OCI-LY7 (cell line): ENCODE measurements around the gene GCH1. TPM values are rescaled to one million over a fixed set of nuclear protein-coding genes. Genes with fewer than 3 reads are reported as not detected.

ENCODE experiments used
- BruUV-seq: library from RNA; stranded (reverse); fragments of 400-500 nt; replicated peaks from 2 replicates; lab custom pipeline; 2021; lab: Mats Ljungman, UMichigan
- CTCF ChIA-PET: fragments of 300-600 bp; sonication (Branson Sonifier 250); formaldehyde crosslinking; loops from one replicate; lab custom pipeline; 2022; ENCODE audit warnings: antibody characterized with exemption; ENCODE audit not compliant: unreplicated experiment; lab: Charles Lee
- POLR2A ChIA-PET: fragments of 300-600 bp; sonication (Branson Sonifier 250); formaldehyde crosslinking; loops from one replicate; lab custom pipeline; 2022; ENCODE audit warnings: antibody characterized with exemption; lab: Charles Lee
- DNase-seq: peaks from one replicate; pipeline ENCODE4 v3.0.0-alpha.2; 2015; ENCODE audit warnings: low spot score
- H2AFZ ChIP-seq: fragments of 200-600 bp; sonication (generic), shearing (Covaris generic); 2 replicates; pipeline ENCODE4 v1.6.1; 2014; ENCODE audit warnings: mild to moderate bottlenecking, antibody characterized with exemption, low read length, moderate library complexity
- H3K27ac ChIP-seq: fragments of 200-600 bp; sonication (generic); 2 replicates; pipeline ENCODE4 v1.5.1; 2014; ENCODE audit warnings: mixed run types, low read depth, mild to moderate bottlenecking, moderate library complexity, low read length, inconsistent platforms; ENCODE audit not compliant: poor library complexity, severe bottlenecking
- H3K36me3 ChIP-seq: fragments of 200-600 bp; sonication (generic); 2 replicates; pipeline ENCODE4 v1.6.1; 2014; ENCODE audit warnings: mild to moderate bottlenecking, antibody characterized with exemption, low read length, moderate library complexity, mixed read lengths; ENCODE audit not compliant: insufficient read depth
- H3K4me1 ChIP-seq: fragments of 200-600 bp; sonication (generic); 2 replicates; pipeline ENCODE4 v1.5.1; 2014; ENCODE audit warnings: mild to moderate bottlenecking, low read length; ENCODE audit not compliant: insufficient read depth, poor library complexity, severe bottlenecking
- H3K4me2 ChIP-seq: fragments of 200-600 bp; sonication (generic); 2 replicates; pipeline ENCODE4 v1.6.1; 2014; ENCODE audit warnings: mild to moderate bottlenecking, low read length
- H3K4me3 ChIP-seq: fragments of 200-600 bp; sonication (generic); 2 replicates; pipeline ENCODE4 v1.5.1; 2014; ENCODE audit warnings: mild to moderate bottlenecking, low read depth, low read length; ENCODE audit not compliant: poor library complexity, severe bottlenecking
- H3K79me2 ChIP-seq: fragments of 200-600 bp; sonication (generic); 2 replicates; pipeline ENCODE4 v1.6.1; 2016; ENCODE audit warnings: low read depth, mild to moderate bottlenecking, low read length, moderate library complexity, mixed read lengths; ENCODE audit not compliant: insufficient read depth
- H3K9me2 ChIP-seq: fragments of 200-600 bp; sonication (generic); 2 replicates; pipeline ENCODE4 v1.6.1; 2016; ENCODE audit warnings: mild to moderate bottlenecking, low read length, mixed read lengths; ENCODE audit not compliant: insufficient read depth
- H3K9me3 ChIP-seq: fragments of 200-600 bp; sonication (generic); 2 replicates; pipeline ENCODE4 v1.6.1; 2014; ENCODE audit warnings: mild to moderate bottlenecking, mixed run types, low read length, mixed read lengths
- H4K20me1 ChIP-seq: fragments of 200-600 bp; sonication (generic); 2 replicates; pipeline ENCODE4 v1.6.1; 2014; ENCODE audit warnings: mild to moderate bottlenecking, antibody characterized with exemption, low read length, moderate library complexity, mixed read lengths; ENCODE audit not compliant: insufficient read depth
- EZH2phosphoT487 ChIP-seq: fragments of 200-600 bp; sonication (generic); IDR thresholded peaks from 2 replicates; pipeline ENCODE4 v1.6.1; 2018; ENCODE audit warnings: low read depth, borderline replicate concordance, mild to moderate bottlenecking, mixed run types, antibody characterized with exemption, low read length, moderate library complexity, mixed read lengths
- intact Hi-C: fragments of 100-400 bp; cut with micrococcal nuclease; formaldehyde crosslinking; loops from one replicate; pipeline ENCODE4 v1.10.0; 2022; ENCODE audit not compliant: unreplicated experiment
- total RNA-seq, 2 experiments: library from RNA; depleted of rRNA in 1 of 2; stranded (reverse); fragments of >200 nt in 1 of 2; shearing (Covaris generic) in 1 of 2; gene quantifications; 2 replicates each; pipeline ENCODE4 v1.2.3, GENCODE V29; 2014 to 2022
- TF ChIP-seq, protein P1 (sequence below): fragments of 200-600 bp; sonication (generic); conservative IDR thresholded peaks from 2 replicates; pipeline ENCODE4 v1.5.1; 2014; ENCODE audit warnings: mild to moderate bottlenecking, antibody characterized with exemption, low read length, moderate library complexity, mixed read lengths

The GCH1 gene
- total RNA-seq, 2 experiments from 2014 or later, result 14.7 to 22.5 TPM

GRCh38 chr14:54853339-54853738, 49.3 kb downstream of the GCH1 start:
- no peak overlapping the region for H3K4me2 ChIP-seq
- H4K20me1 ChIP-seq, result no peaks in the 10 kb centered on the region
- no TSS peak for BruUV-seq
- H3K79me2 ChIP-seq, result no peaks in the 10 kb centered on the region
- H3K9me2 ChIP-seq, result no peaks in the 10 kb centered on the region
- peaks cover 30% of the 10 kb centered on the region for H3K4me1 ChIP-seq
- ChIA-PET CTCF (no interaction called here), POLR2A (no interaction called here)
- DNase-seq, result no peak
- no peaks in the 10 kb centered on the region for H3K9me3 ChIP-seq
- H3K4me3 ChIP-seq, result no peak overlapping the region
- TF ChIP-seq EZH2phosphoT487, result no peak
- TF ChIP-seq, protein P1, sequence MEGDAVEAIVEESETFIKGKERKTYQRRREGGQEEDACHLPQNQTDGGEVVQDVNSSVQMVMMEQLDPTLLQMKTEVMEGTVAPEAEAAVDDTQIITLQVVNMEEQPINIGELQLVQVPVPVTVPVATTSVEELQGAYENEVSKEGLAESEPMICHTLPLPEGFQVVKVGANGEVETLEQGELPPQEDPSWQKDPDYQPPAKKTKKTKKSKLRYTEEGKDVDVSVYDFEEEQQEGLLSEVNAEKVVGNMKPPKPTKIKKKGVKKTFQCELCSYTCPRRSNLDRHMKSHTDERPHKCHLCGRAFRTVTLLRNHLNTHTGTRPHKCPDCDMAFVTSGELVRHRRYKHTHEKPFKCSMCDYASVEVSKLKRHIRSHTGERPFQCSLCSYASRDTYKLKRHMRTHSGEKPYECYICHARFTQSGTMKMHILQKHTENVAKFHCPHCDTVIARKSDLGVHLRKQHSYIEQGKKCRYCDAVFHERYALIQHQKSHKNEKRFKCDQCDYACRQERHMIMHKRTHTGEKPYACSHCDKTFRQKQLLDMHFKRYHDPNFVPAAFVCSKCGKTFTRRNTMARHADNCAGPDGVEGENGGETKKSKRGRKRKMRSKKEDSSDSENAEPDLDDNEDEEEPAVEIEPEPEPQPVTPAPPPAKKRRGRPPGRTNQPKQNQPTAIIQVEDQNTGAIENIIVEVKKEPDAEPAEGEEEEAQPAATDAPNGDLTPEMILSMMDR, result no peak
- no peak overlapping the region for H2AFZ ChIP-seq
- no peaks in the 10 kb centered on the region for H3K36me3 ChIP-seq
- intact Hi-C loops, result no loop called here
- no peak overlapping the region for H3K27ac ChIP-seq

DNA sequence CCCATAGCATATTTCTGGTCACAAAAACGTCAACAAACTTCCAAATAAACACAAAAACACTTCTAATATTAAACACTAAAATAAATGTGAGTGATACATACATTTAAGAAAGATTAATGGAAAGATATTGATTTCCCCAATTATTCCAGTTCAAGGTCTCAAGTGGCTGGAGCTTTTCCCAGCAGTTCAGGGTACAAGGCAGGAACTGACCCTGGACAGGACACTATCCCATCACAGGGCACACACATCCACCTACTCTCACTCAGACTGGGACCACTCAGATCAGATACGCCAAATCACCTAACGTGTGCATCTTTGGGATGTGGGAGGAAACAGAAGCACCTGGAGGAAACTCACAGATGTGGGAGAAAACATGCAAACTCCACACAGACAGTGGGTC, 50.4 kb downstream of the GCH1 start:
- BruUV-seq, result no TSS peak
- TF ChIP-seq, protein P1, result no peak
- Histone ChIP-seq H3K36me3 (no peaks in the 10 kb centered on the region), H2AFZ (no peak overlapping the region), H3K9me2 (no peaks in the 10 kb centered on the region), H4K20me1 (no peaks in the 10 kb centered on the region), H3K79me2 (no peaks in the 10 kb centered on the region), H3K27ac (no peak overlapping the region), H3K4me3 (no peak overlapping the region), H3K4me1 (peaks cover 18% of the 10 kb centered on the region), H3K9me3 (no peaks in the 10 kb centered on the region), H3K4me2 (no peak overlapping the region)
- DNase-seq, result no peak
- CTCF ChIA-PET, result no interaction called here
- intact Hi-C loops, result no loop called here
- POLR2A ChIA-PET, result interaction anchor here (0.6 kb wide), 1 partner anchor 190 kb away, joined by 3 read pairs; no protein-coding TSS in a partner anchor

DNA sequence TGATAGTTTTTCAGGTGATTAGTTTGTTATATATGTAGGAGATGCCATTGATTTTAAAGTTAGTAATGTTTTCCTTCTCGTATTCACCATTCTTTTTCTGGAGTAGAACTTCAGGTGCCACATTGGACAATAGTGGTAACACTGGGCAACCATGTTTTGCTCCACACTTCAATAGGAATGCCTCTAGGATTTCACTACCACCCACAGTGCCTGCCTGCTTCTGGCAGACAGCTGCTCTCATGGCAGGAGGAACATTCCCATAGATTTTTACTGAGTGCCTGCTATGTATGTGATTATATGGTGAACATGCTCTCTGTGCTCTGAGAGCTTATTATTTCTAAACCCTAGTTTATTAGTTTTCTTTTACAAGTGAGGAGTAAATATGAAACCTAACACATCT, 53.7 kb downstream of the GCH1 start:
- no TSS peak for BruUV-seq
- no peak overlapping the region for H3K4me3 ChIP-seq
- H4K20me1 ChIP-seq, result no peaks in the 10 kb centered on the region
- no peaks in the 10 kb centered on the region for H3K36me3 ChIP-seq
- no peaks in the 10 kb centered on the region for H3K9me2 ChIP-seq
- peaks cover 6% of the 10 kb centered on the region for H3K4me1 ChIP-seq
- POLR2A ChIA-PET, result interaction anchor here (0.6 to 0.8 kb wide), 3 partner anchors 21 to 32 kb away, joined by 3 read pairs; no protein-coding TSS in a partner anchor
- no peak overlapping the region for H3K27ac ChIP-seq
- H3K79me2 ChIP-seq, result no peaks in the 10 kb centered on the region
- intact Hi-C loops, result no loop called here
- no peak overlapping the region for H2AFZ ChIP-seq
- CTCF ChIA-PET, result interaction anchor here (0.6 kb wide), 1 partner anchor 656 kb away, joined by 3 read pairs; no protein-coding TSS in a partner anchor
- no peak overlapping the region for H3K4me2 ChIP-seq
- DNase-seq, result no peak
- TF ChIP-seq, protein P1, result no peak
- no peak for TF ChIP-seq EZH2phosphoT487
- no peaks in the 10 kb centered on the region for H3K9me3 ChIP-seq
